Mesenchymal stem cell (in vitro differentiated cells and primary cell): ENCODE data around the gene TRIP6.
A peak's percentile ranks its signal among the peaks of the same experiment; 100 is the strongest.

Source experiments
- DNase-seq: peaks from one replicate; pipeline ENCODE4 v3.0.0-alpha.2; 2013
- H2AFZ ChIP-seq: one replicate; pipeline ENCODE4 v1.6.1; 2013; ENCODE audit warnings: low read depth, mild to moderate bottlenecking, control low read depth, inconsistent platforms, low read length, moderate library complexity
- H2AK5ac ChIP-seq: 2 replicates; pipeline ENCODE4 v1.6.1; 2013; ENCODE audit warnings: low read length, moderate library complexity, mild to moderate bottlenecking, inconsistent platforms; ENCODE audit not compliant: severe bottlenecking
- H2BK120ac ChIP-seq: one replicate; pipeline ENCODE4 v1.6.1; 2013; ENCODE audit warnings: low read depth, mild to moderate bottlenecking, inconsistent platforms, low read length, moderate library complexity
- H2BK12ac ChIP-seq, 2 experiments: one replicate each; pipeline ENCODE4 v1.6.1; 2013; ENCODE audit warnings: inconsistent platforms in 2 of 2, low read length in 2 of 2, mild to moderate bottlenecking in 2 of 2, moderate library complexity in 2 of 2, control low read depth in 1 of 2
- H2BK15ac ChIP-seq: one replicate; pipeline ENCODE4 v1.6.1; 2013; ENCODE audit warnings: mild to moderate bottlenecking, low read depth, inconsistent platforms; ENCODE audit not compliant: poor library complexity, severe bottlenecking
- H2BK5ac ChIP-seq: 2 replicates; pipeline ENCODE4 v1.6.1; 2013; ENCODE audit warnings: low read depth, mild to moderate bottlenecking, low read length, control low read depth, inconsistent platforms; ENCODE audit not compliant: poor library complexity, severe bottlenecking
- H3K14ac ChIP-seq, 2 experiments: one replicate each; pipeline ENCODE4 v1.6.1; 2013; ENCODE audit warnings: inconsistent platforms in 2 of 2, low read length in 2 of 2, control low read depth in 1 of 2, mild to moderate bottlenecking in 1 of 2, moderate library complexity in 1 of 2
- H3K18ac ChIP-seq, 2 experiments: one replicate each; pipeline ENCODE4 v1.6.1; 2013; ENCODE audit warnings: inconsistent platforms in 2 of 2, low read length in 2 of 2, control low read depth in 1 of 2, low read depth in 1 of 2, mild to moderate bottlenecking in 1 of 2
- H3K23ac ChIP-seq, 2 experiments: one replicate each; pipeline ENCODE4 v1.6.1; 2013; ENCODE audit warnings: inconsistent platforms in 2 of 2, low read length in 2 of 2, mild to moderate bottlenecking in 2 of 2, moderate library complexity in 2 of 2, control low read depth in 1 of 2
- H3K27ac ChIP-seq: 2 replicates; pipeline ENCODE4 v1.5.1; 2013; ENCODE audit warnings: mild to moderate bottlenecking, moderate library complexity, low read length, control low read depth, inconsistent platforms; ENCODE audit not compliant: poor library complexity, severe bottlenecking
- H3K27me3 ChIP-seq, 2 experiments: 2 replicates each; pipeline versions ENCODE4 v1.6.1 to v1.7.0; 2013; ENCODE audit warnings: low read length in 2 of 2, mild to moderate bottlenecking in 2 of 2, moderate library complexity in 2 of 2, control low read depth in 1 of 2, inconsistent platforms in 1 of 2; ENCODE audit not compliant: control insufficient read depth in 1 of 2, insufficient read depth in 1 of 2
- H3K36me3 ChIP-seq, 2 experiments: 2 replicates each; pipeline versions ENCODE4 v1.6.1 to v1.7.0; 2013; ENCODE audit warnings: low read length in 2 of 2, control low read depth in 1 of 2, inconsistent platforms in 1 of 2, low read depth in 1 of 2, mild to moderate bottlenecking in 1 of 2; ENCODE audit not compliant: insufficient read depth in 2 of 2, control insufficient read depth in 1 of 2
- H3K4ac ChIP-seq, 2 experiments: one replicate each; pipeline ENCODE4 v1.6.1; 2013; ENCODE audit warnings: inconsistent platforms in 2 of 2, low read length in 2 of 2, mild to moderate bottlenecking in 2 of 2, moderate library complexity in 2 of 2, control low read depth in 1 of 2, low read depth in 1 of 2
- H3K4me1 ChIP-seq: 2 replicates; pipeline ENCODE4 v1.6.1; 2013; ENCODE audit warnings: low read depth, low read length, control low read depth; ENCODE audit not compliant: control insufficient read depth, insufficient read depth
- H3K4me2 ChIP-seq: 2 replicates; pipeline ENCODE4 v1.6.1; 2013; ENCODE audit warnings: low read length, mild to moderate bottlenecking, inconsistent platforms; ENCODE audit not compliant: poor library complexity, severe bottlenecking
- H3K4me3 ChIP-seq, 2 experiments: 2 replicates each; pipeline versions ENCODE4 v1.5.1 to v1.7.0; 2013; ENCODE audit warnings: low read length in 2 of 2, mild to moderate bottlenecking in 2 of 2, control low read depth in 1 of 2, low read depth in 1 of 2; ENCODE audit not compliant: insufficient read depth in 1 of 2
- H3K79me1 ChIP-seq: replicated peaks from 2 replicates; pipeline ENCODE4 v1.6.1; 2013; ENCODE audit warnings: mild to moderate bottlenecking, control low read depth, low read length, inconsistent platforms; ENCODE audit not compliant: poor library complexity, severe bottlenecking
- H3K9ac ChIP-seq: 2 replicates; pipeline ENCODE4 v1.7.0; 2013; ENCODE audit warnings: mild to moderate bottlenecking, low read length, moderate library complexity
- H3K9me3 ChIP-seq: 2 replicates; pipeline ENCODE4 v1.7.0; 2013; ENCODE audit warnings: mild to moderate bottlenecking, low read length; ENCODE audit not compliant: control insufficient read depth
- H4K8ac ChIP-seq: one replicate; pipeline ENCODE4 v1.6.1; 2013; ENCODE audit warnings: inconsistent platforms, mild to moderate bottlenecking, low read length, moderate library complexity
- H4K91ac ChIP-seq: one replicate; pipeline ENCODE4 v1.6.1; 2013; ENCODE audit warnings: mild to moderate bottlenecking, low read length, inconsistent platforms
- WGBS: methylation state at CpG from one replicate; pipeline ENCODE4 v1.1.7; 2013; ENCODE audit warnings: mixed read lengths; 5-methylcytosine and 5-hydroxymethylcytosine counted together

The TRIP6 gene

DNA sequence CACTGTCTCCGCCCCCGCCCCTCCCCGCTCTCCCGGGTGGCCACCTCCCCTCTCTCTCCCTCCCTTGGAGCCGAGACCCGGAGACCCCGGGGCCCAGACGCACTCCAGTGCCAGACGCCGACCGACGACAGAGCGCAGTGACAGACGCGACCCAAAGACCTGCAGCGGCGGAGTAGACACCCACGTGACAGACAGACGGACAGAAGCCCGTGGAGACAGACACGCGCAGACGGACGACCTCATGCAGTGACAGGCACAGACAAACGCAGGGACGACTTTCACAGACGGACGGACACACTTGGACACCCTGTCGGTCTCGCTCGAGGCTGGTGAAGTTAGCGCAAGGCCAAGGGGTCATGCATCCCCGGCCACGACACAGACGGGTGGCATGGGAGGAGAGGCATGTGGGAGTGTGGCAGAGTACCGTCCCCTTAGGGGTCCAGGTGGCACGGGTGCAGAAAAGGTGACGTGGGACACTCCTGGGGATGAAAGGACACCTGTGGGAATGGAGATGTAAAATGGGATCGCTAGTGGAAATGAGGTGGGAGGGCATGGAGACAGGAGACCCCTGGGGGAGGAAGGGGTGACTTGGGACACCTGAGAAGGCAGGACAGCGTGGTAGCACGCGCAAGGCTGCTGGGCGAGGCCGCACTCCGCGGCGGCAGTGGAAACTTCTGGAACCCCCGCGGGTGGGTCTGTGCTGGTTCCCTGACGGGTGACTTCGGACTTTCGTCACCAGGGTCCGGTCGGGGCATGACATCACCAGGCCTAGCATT lies 29.0 kb downstream of the TRIP6 start:
- Histone ChIP-seq H3K14ac (no peak overlapping the region), H3K4me2 (peak overlapping the region; percentile 79), H2BK12ac (no peak overlapping the region), H4K8ac (no peak overlapping the region), H3K9me3 (no peaks in the 10 kb centered on the region), H3K9ac (no peak overlapping the region), H2AK5ac (no peak overlapping the region), H3K23ac (peak overlapping the region in 1 of 2 experiments; percentile 83), H2BK5ac (no peak overlapping the region), H3K27me3 (peaks cover 38 to 68% of the 10 kb centered on the region in 2 experiments), H3K27ac (no peak overlapping the region), H2BK120ac (no peak overlapping the region), H3K18ac (no peak overlapping the region), H3K4me1 (peaks cover 29% of the 10 kb centered on the region), H3K4me3 (peak overlapping the region in 1 of 2 experiments; percentile 48), H3K36me3 (no peaks in the 10 kb centered on the region), H2BK15ac (no peak overlapping the region), H2AFZ (peak overlapping the region; percentile 68), H4K91ac (no peak overlapping the region), H3K4ac (no peak overlapping the region), H3K79me1 (no peaks in the 10 kb centered on the region)
- no peak for DNase-seq
- 7% methylated on average over 50 of the region's 54 CpGs for WGBS

DNA sequence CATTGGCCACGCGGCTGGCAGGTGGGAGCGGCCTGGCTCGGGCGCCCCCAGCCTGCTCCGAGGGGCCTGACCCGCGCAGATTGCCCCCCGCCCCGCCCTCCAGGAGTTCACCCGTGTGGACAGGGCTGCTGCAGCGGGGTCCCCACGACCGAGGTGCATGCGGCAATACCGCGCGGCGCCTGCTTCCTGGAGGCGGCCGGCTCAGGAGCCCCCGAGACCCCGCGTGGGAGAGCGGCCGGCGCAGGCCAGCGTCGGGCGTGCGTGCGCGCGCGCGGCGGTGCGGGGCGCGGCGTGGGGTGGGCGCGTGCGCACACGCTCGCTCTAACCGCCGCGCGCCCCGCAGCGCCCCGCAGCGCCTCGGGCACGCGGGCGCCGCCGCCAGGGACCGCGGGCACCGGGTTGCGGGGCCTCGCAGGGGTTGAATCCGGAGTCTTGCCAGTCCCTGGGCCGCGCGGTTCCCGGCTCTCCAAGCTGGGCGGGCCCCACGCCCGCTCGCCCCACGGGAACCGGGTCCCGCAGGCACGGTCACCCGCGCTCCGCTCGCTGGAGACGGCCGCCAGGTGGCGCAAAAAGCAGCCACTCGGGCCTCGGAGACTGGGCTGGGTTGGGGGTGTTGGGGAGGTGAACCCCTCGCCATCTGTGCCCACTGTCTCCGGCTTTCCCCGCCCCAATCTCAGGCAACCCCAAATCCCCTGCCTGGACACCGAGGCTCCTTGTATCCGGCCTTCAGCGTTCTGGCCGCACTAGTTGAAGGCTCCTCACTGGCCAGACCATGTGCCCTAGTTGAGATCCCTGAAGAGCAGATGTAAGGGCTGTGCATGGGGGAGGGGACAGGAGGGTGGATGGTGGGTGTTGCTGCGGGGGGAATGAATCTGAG lies 29.8 kb downstream of the TRIP6 start:
- H3K4ac ChIP-seq: no peak overlapping the region
- H3K9ac ChIP-seq: no peak overlapping the region
- no peak overlapping the region for H3K14ac ChIP-seq
- H3K4me1 ChIP-seq: peaks cover 28% of the 10 kb centered on the region
- H3K27me3 ChIP-seq: peaks cover 39 to 69% of the 10 kb centered on the region in 2 experiments
- H2BK12ac ChIP-seq: no peak overlapping the region
- no peak for DNase-seq
- peak overlapping the region; percentile 68 for H2AFZ ChIP-seq
- no peak overlapping the region for H2BK15ac ChIP-seq
- no peaks in the 10 kb centered on the region for H3K9me3 ChIP-seq
- H3K23ac ChIP-seq: no peak overlapping the region
- H3K27ac ChIP-seq: no peak overlapping the region
- H2BK5ac ChIP-seq: no peak overlapping the region
- H3K18ac ChIP-seq: no peak overlapping the region
- H2BK120ac ChIP-seq: no peak overlapping the region
- H3K4me3 ChIP-seq: peak overlapping the region in 1 of 2 experiments; percentile 48
- H3K36me3 ChIP-seq: no peaks in the 10 kb centered on the region
- no peak overlapping the region for H4K91ac ChIP-seq
- H3K79me1 ChIP-seq: no peaks in the 10 kb centered on the region
- 4% methylated on average over 56 of the region's 95 CpGs for WGBS
- H4K8ac ChIP-seq: no peak overlapping the region
- H3K4me2 ChIP-seq: peak overlapping the region; percentile 79
- H2AK5ac ChIP-seq: no peak overlapping the region

DNA sequence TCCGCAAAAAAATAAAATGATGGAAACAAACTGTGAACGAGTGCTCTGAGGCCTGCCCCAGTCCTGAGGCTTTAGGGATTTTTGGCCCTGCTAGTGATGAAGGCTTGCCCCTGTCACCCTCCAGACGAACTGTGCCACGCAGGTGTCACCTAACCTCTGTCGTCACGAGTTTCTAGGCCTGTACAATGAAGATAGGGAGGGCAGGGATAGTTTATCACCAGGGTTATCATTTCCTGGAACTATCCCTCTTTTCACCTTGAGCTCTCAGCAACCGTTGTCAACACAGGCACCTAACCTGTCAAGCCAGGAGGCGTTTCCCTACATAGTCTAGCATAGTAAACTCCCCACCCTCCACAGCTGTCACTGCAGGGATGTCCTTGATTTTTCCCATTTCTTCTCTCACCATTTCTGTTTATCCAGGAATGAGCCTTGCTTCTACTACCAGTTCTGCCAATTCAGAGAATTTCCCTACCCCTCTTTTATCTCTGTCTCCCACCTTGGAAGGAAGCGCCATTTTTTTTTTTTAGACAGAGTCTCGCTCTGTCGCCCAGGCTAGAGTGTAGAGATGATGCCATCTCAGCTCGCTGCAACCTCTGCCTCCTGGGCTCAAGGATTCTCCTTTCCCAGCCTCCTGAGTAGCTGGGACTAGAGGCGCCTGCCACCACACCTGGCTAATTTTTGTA lies 30.7 kb downstream of the TRIP6 start:
- no peak overlapping the region for H3K14ac ChIP-seq
- 85% methylated on average over 12 of the region's 13 CpGs for WGBS
- H3K23ac ChIP-seq: no peak overlapping the region
- no peak overlapping the region for H4K8ac ChIP-seq
- no peak overlapping the region for H2BK15ac ChIP-seq
- DNase-seq: no peak
- H2AK5ac ChIP-seq: no peak overlapping the region
- H3K4me2 ChIP-seq: no peak overlapping the region
- no peak overlapping the region for H3K9ac ChIP-seq
- no peaks in the 10 kb centered on the region for H3K36me3 ChIP-seq
- H2BK120ac ChIP-seq: no peak overlapping the region
- no peak overlapping the region for H3K4me3 ChIP-seq
- H2BK5ac ChIP-seq: no peak overlapping the region
- H3K27ac ChIP-seq: no peak overlapping the region
- H3K79me1 ChIP-seq: no peaks in the 10 kb centered on the region
- no peak overlapping the region for H2BK12ac ChIP-seq
- H3K9me3 ChIP-seq: no peaks in the 10 kb centered on the region
- peaks cover 41 to 68% of the 10 kb centered on the region in 2 experiments for H3K27me3 ChIP-seq
- no peak overlapping the region for H3K4ac ChIP-seq
- no peak overlapping the region for H3K18ac ChIP-seq
- H2AFZ ChIP-seq: no peak overlapping the region
- H4K91ac ChIP-seq: no peak overlapping the region
- H3K4me1 ChIP-seq: peaks cover 28% of the 10 kb centered on the region

DNA sequence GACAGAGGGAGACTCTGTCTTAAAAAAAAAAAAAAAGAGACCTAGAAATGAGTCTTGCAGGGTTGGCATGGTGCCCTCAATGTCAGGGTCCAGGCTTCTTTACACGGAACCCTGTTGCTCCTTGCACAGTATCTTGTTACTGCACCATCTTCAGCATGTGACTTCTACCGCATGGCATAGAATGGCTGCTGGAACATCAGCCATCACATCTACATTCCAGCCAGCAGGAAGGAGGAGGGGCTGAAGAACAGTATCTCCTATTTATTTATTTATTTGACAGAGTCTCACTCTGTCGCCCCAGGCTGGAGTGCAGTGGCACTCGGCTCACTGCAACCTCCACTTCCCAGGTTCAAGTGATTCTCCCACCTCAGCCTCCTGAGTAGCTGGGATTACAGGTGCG lies 32.2 kb downstream of the TRIP6 start:
- H3K4me1 ChIP-seq: peaks cover 24% of the 10 kb centered on the region
- WGBS: 93% methylated on average over 4 of the region's 5 CpGs
- no peak overlapping the region for H3K4ac ChIP-seq
- H3K27me3 ChIP-seq: peaks cover 41 to 56% of the 10 kb centered on the region in 2 experiments
- H3K9ac ChIP-seq: no peak overlapping the region
- H3K79me1 ChIP-seq: no peaks in the 10 kb centered on the region
- no peak overlapping the region for H3K4me2 ChIP-seq
- H2AFZ ChIP-seq: no peak overlapping the region
- H3K27ac ChIP-seq: no peak overlapping the region
- no peak overlapping the region for H3K4me3 ChIP-seq
- no peaks in the 10 kb centered on the region for H3K36me3 ChIP-seq
- no peak overlapping the region for H3K14ac ChIP-seq
- no peak overlapping the region for H4K91ac ChIP-seq
- no peak overlapping the region for H2BK5ac ChIP-seq
- no peak overlapping the region for H2BK120ac ChIP-seq
- no peak overlapping the region for H4K8ac ChIP-seq
- no peak overlapping the region for H3K18ac ChIP-seq
- H2BK12ac ChIP-seq: no peak overlapping the region
- DNase-seq: no peak
- H2AK5ac ChIP-seq: no peak overlapping the region
- H3K9me3 ChIP-seq: no peaks in the 10 kb centered on the region
- no peak overlapping the region for H3K23ac ChIP-seq
- H2BK15ac ChIP-seq: no peak overlapping the region
